Measurements from ENCODE around the gene ABTB2.

Gene ABTB2

GRCh38 chr11:34300926-34301295, 56.9 kb downstream of the ABTB2 start:
- Mint-ChIP-seq H3K4me1 (peaks cover 12% of the 10 kb centered on the region), H3K9me3 (no peaks in the 10 kb centered on the region), H3K36me3 (no peaks in the 10 kb centered on the region), H3K27ac (no peak overlapping the region), H3K4me3 (no peak overlapping the region)
- ATAC-seq (no peak), DNase-seq (ENCODE audit: low spot score in 2 of 2) (no peak)

- no peak for ATAC-seq
- Mint-ChIP-seq H3K9me3 (no peaks in the 10 kb centered on the region), H3K27ac (no peak overlapping the region), H3K4me3 (no peak overlapping the region), H3K36me3 (no peaks in the 10 kb centered on the region), H3K4me1 (peaks cover 12% of the 10 kb centered on the region)
- DNase-seq (ENCODE audit: low spot score in 2 of 2), result no peak
These were observed 57.5 kb downstream of the ABTB2 start for GRCh38 chr11:34300026-34300925.

- H3K9me3 Mint-ChIP-seq, result no peaks in the 10 kb centered on the region
- DNase-seq (ENCODE audit: low spot score in 2 of 2) (no peak), ATAC-seq (no peak)
- H3K27ac Mint-ChIP-seq, result no peak overlapping the region
- no peak overlapping the region for H3K4me3 Mint-ChIP-seq
- H3K36me3 Mint-ChIP-seq, result no peaks in the 10 kb centered on the region
- peaks cover 12% of the 10 kb centered on the region for H3K4me1 Mint-ChIP-seq
These were observed 58.4 kb downstream of the ABTB2 start for GRCh38 chr11:34299284-34299972.

GRCh38 chr11:34298871-34299270, 58.9 kb downstream of the ABTB2 start:
- no peaks in the 10 kb centered on the region for H3K9me3 Mint-ChIP-seq
- H3K27ac Mint-ChIP-seq, result no peak overlapping the region
- ATAC-seq, result no peak
- DNase-seq (ENCODE audit: low spot score in 2 of 2), result no peak
- peaks cover 12% of the 10 kb centered on the region for H3K4me1 Mint-ChIP-seq
- H3K4me3 Mint-ChIP-seq, result no peak overlapping the region
- no peaks in the 10 kb centered on the region for H3K36me3 Mint-ChIP-seq

GRCh38 chr11:34296412-34296811, 61.4 kb downstream of the ABTB2 start:
- Mint-ChIP-seq H3K9me3 (no peaks in the 10 kb centered on the region), H3K36me3 (peaks cover 4% of the 10 kb centered on the region)
- ATAC-seq, result no peak

GRCh38 chr11:34292546-34292945, 65.3 kb downstream of the ABTB2 start:
- Mint-ChIP-seq H3K27ac (peak overlapping the region; percentile 33), H3K4me3 (no peak overlapping the region), H3K9me3 (no peaks in the 10 kb centered on the region), H3K4me1 (peaks cover 7% of the 10 kb centered on the region), H3K36me3 (peaks cover 4% of the 10 kb centered on the region)
- no peak for DNase-seq (ENCODE audit: low spot score in 2 of 2)
- ATAC-seq, result no peak

More at GRCh38 chr11:34296412-34296811, 61.4 kb downstream of the ABTB2 start:
- DNase-seq (ENCODE audit: low spot score in 2 of 2), result no peak
- H3K4me3 Mint-ChIP-seq, result no peak overlapping the region
- H3K4me1 Mint-ChIP-seq, result peaks cover 7% of the 10 kb centered on the region
- H3K27ac Mint-ChIP-seq, result no peak overlapping the region

- ATAC-seq, result no peak
- Mint-ChIP-seq H3K9me3 (no peaks in the 10 kb centered on the region), H3K4me3 (no peak overlapping the region), H3K36me3 (peaks cover 4% of the 10 kb centered on the region), H3K27ac (peak overlapping the region; percentile 33), H3K4me1 (peaks cover 7% of the 10 kb centered on the region)
- DNase-seq (ENCODE audit: low spot score in 2 of 2), result no peak
These were observed 65.7 kb downstream of the ABTB2 start for GRCh38 chr11:34292111-34292510.

- H3K27ac Mint-ChIP-seq, result no peak overlapping the region
- ATAC-seq (no peak), DNase-seq (ENCODE audit: low spot score in 2 of 2) (no peak)
- no peak overlapping the region for H3K4me3 Mint-ChIP-seq
- peaks cover 4% of the 10 kb centered on the region for H3K36me3 Mint-ChIP-seq
- H3K4me1 Mint-ChIP-seq, result peaks cover 7% of the 10 kb centered on the region
- H3K9me3 Mint-ChIP-seq, result no peaks in the 10 kb centered on the region
These were observed 66.9 kb downstream of the ABTB2 start for GRCh38 chr11:34290926-34291325.

- no peak for ATAC-seq
- no peak for DNase-seq (ENCODE audit: low spot score in 2 of 2)
- Mint-ChIP-seq H3K36me3 (peaks cover 3% of the 10 kb centered on the region), H3K4me1 (peaks cover 7% of the 10 kb centered on the region), H3K27ac (no peak overlapping the region), H3K9me3 (no peaks in the 10 kb centered on the region), H3K4me3 (no peak overlapping the region)
These were observed 69.3 kb downstream of the ABTB2 start for GRCh38 chr11:34288492-34288891.

- H3K9me3 Mint-ChIP-seq, result no peaks in the 10 kb centered on the region
These were observed 72.9 kb downstream of the ABTB2 start for GRCh38 chr11:34284811-34285481.

GRCh38 chr11:34284156-34284555, 73.7 kb downstream of the ABTB2 start:
- no peak overlapping the region for H3K27ac Mint-ChIP-seq
- H3K36me3 Mint-ChIP-seq, result no peaks in the 10 kb centered on the region
- DNase-seq (ENCODE audit: low spot score in 2 of 2), result no peak
- no peaks in the 10 kb centered on the region for H3K9me3 Mint-ChIP-seq
- H3K4me3 Mint-ChIP-seq, result no peak overlapping the region
- no peak for ATAC-seq
- H3K4me1 Mint-ChIP-seq, result no peaks in the 10 kb centered on the region

More at GRCh38 chr11:34284811-34285481, 72.9 kb downstream of the ABTB2 start:
- H3K36me3 Mint-ChIP-seq, result no peaks in the 10 kb centered on the region
- no peak for DNase-seq (ENCODE audit: low spot score in 2 of 2)
- H3K4me1 Mint-ChIP-seq, result no peaks in the 10 kb centered on the region
- no peak overlapping the region for H3K27ac Mint-ChIP-seq
- no peak for ATAC-seq
- no peak overlapping the region for H3K4me3 Mint-ChIP-seq

GRCh38 chr11:34280945-34281872, 76.6 kb downstream of the ABTB2 start:
- Mint-ChIP-seq H3K4me3 (no peak overlapping the region), H3K4me1 (no peaks in the 10 kb centered on the region), H3K9me3 (no peaks in the 10 kb centered on the region), H3K36me3 (no peaks in the 10 kb centered on the region), H3K27ac (peak overlapping the region; percentile 43)
- DNase-seq (ENCODE audit: low spot score in 2 of 2) (no peak), ATAC-seq (no peak)

GRCh38 chr11:34278693-34279297, 79.0 kb downstream of the ABTB2 start:
- DNase-seq (ENCODE audit: low spot score in 2 of 2) (no peak), ATAC-seq (no peak)
- Mint-ChIP-seq H3K36me3 (no peaks in the 10 kb centered on the region), H3K4me1 (peaks cover 6% of the 10 kb centered on the region), H3K4me3 (no peak overlapping the region), H3K27ac (no peak overlapping the region), H3K9me3 (no peaks in the 10 kb centered on the region)

- H3K27ac Mint-ChIP-seq, result no peak overlapping the region
- no peak overlapping the region for H3K4me3 Mint-ChIP-seq
- no peak for ATAC-seq
- no peaks in the 10 kb centered on the region for H3K9me3 Mint-ChIP-seq
- peaks cover 6% of the 10 kb centered on the region for H3K4me1 Mint-ChIP-seq
- no peak for DNase-seq (ENCODE audit: low spot score in 2 of 2)
- H3K36me3 Mint-ChIP-seq, result no peaks in the 10 kb centered on the region
These were observed 79.6 kb downstream of the ABTB2 start for GRCh38 chr11:34278175-34278574.
